ENCODE data around the gene MTHFD2L. TPM values are rescaled to one million over a fixed set of nuclear protein-coding genes. Genes with fewer than 3 reads are reported as not detected.

The MTHFD2L gene
- total and polyA plus RNA-seq, 9 of the 15 experiments (the other 6 are each of a cell fraction or from before 2014, with no cell fraction given) = 10.0 to 39.0 (median 26.0) TPM

- TF ChIP-seq ZFP36 (IDR thresholded peaks at IDR 0.05; ENCODE audit: low read depth, low read length, partially characterized antibody) (no peak), VEZF1 (CRISPR knock-in tag; IDR thresholded peaks at IDR 0.05) (no peak), GTF2F1 (IDR thresholded peaks at IDR 0.05; ENCODE audit: low read depth, low read length) (no peak), MGA (IDR thresholded peaks at IDR 0.05) (no peak; the same call in none of the 2 replicates), MTF1 (CRISPR knock-in tag; IDR thresholded peaks at IDR 0.05; ENCODE audit: borderline replicate concordance) (no peak), CHD1 (IDR thresholded peaks at IDR 0.05; ENCODE audit: low read length) (peak; percentile 25), RNF219 (CRISPR knock-in tag; IDR thresholded peaks at IDR 0.05) (no peak), ZNF551 (CRISPR knock-in tag; IDR thresholded peaks at IDR 0.05) (no peak), SMARCA4 (IDR thresholded peaks at IDR 0.05) (peak; percentile 78), SMAD4 (CRISPR knock-in tag; conservative IDR thresholded peaks at IDR 0.05) (peak; percentile 42; the same call in 1 of the 2 replicates), ZNF316 (IDR thresholded peaks at IDR 0.05) (no peak)
Measured at GRCh38 chr4:74330295-74330750, 172.4 kb downstream of the MTHFD2L start (continued).

All from K562 (cell line).